Sigmoid colon (tissue), 4 donors: ENCODE measurements around the gene PLEKHD1.

Experiments used
- CTCF ChIP-seq, 4 experiments: fragments of 450-650 bp in 3 of 4; fragments of 200-600 bp in 1 of 4; IDR thresholded peaks; one replicate each; pipeline ENCODE4 v1.5.1; 2016 to 2019; ENCODE audit warnings: antibody characterized with exemption in 4 of 4, mild to moderate bottlenecking in 3 of 4, moderate library complexity in 2 of 4
- POLR2A ChIP-seq, 2 donors: fragments of 450-650 bp; IDR thresholded peaks; one replicate each; pipeline ENCODE4 v1.6.1; 2016; ENCODE audit warnings: antibody characterized with exemption in 2 of 2, mild to moderate bottlenecking in 2 of 2, moderate library complexity in 2 of 2
- POLR2AphosphoS5 ChIP-seq, 4 donors: sonication (generic); formaldehyde crosslinking; IDR thresholded peaks; one replicate each; pipeline ENCODE4 v1.6.1; 2017; ENCODE audit warnings: antibody characterized with exemption in 4 of 4

DNA sequence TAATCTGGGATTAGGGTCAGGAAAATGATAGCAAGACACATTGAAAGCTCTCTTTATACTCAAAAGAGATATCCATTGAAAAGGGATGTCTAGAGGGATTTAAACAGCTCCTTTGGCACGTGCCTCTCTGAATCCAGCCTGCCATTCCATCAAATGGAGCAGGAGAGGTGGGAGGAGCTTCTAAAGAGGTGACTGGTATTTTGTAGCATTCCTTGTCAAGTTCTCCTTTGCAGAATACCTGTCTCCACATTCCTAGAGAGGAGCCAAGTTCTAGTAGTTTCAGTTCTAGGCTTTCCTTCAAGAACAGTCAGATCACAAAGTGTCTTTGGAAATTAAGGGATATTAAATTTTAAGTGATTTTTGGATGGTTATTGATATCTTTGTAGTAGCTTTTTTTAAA, 25.4 kb upstream of the PLEKHD1 start:
- TF ChIP-seq CTCF (IDR thresholded peaks at IDR 0.05): no peak
- no peak for TF ChIP-seq POLR2AphosphoS5 (IDR thresholded peaks at IDR 0.05)
- no peak for TF ChIP-seq POLR2A (IDR thresholded peaks at IDR 0.05)
